ENCODE data around the gene SLC6A15. TPM values are rescaled to one million over a fixed set of nuclear protein-coding genes. Genes with fewer than 3 reads are reported as not detected.
A peak's percentile ranks its signal among the peaks of the same experiment; 100 is the strongest.

SLC6A15 gene
- total and polyA plus RNA-seq, 2 of the 8 experiments (the other 6 are each of a cell fraction or from before 2014, with no cell fraction given): 3.1 to 42.0 TPM

DNA sequence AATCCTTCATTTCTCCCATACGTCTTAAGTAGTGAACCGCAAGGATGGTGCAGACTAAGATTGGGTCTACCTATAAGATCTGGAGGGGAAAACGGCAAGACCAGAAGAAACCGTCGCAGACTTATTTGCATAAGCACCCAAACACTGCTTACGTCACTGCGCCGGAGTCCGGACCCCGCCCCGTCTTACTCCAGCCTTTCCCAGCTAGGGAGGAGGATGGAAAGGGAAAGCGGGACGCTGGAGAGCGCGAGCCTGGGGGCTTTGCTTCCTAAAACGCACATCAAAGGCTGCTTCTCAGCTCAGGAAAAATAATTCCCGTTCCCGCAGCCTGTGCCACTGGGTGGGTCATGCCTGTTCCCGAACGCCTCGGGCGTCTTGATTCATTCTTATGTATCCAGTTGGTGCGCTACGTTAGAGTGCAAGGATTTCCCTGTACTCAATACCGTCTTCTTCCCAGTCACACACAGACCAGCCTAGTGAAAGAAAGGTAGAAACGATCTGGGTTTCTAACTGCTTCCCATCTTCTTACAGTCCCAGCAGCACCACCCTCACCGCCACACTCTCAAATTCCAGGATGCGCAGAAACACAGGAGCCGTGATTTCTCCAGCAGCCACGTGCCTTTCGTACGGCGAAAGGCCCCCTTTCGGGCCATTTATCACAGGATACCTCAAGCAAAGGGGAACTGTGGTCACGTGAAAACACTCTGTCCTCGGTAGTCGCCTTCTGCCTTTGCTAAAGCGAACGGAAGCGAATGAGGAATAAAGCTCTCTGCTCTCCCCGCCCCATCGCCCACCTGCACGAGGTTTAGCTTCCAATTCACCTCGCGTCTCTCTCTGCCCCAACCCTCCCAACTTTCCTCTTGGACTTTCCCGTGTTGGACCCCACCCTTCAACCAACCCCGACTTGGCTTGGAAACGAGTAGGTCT is 1.1 kb downstream of the SLC6A15 start (continued):
- TF ChIP-seq, protein P1, sequence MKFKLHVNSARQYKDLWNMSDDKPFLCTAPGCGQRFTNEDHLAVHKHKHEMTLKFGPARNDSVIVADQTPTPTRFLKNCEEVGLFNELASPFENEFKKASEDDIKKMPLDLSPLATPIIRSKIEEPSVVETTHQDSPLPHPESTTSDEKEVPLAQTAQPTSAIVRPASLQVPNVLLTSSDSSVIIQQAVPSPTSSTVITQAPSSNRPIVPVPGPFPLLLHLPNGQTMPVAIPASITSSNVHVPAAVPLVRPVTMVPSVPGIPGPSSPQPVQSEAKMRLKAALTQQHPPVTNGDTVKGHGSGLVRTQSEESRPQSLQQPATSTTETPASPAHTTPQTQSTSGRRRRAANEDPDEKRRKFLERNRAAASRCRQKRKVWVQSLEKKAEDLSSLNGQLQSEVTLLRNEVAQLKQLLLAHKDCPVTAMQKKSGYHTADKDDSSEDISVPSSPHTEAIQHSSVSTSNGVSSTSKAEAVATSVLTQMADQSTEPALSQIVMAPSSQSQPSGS (IDR thresholded peaks at IDR 0.05; ENCODE audit: low read length): peak; percentile 53; the same call in 1 of the 2 replicates
- TF ChIP-seq RAD21 (IDR thresholded peaks at IDR 0.05 in 1 of 2, conservative IDR thresholded peaks at IDR 0.05 in 1 of 2; ENCODE audit: low read depth in 2 of 2, low read length in 2 of 2) (no peak), KDM5A (IDR thresholded peaks at IDR 0.05; ENCODE audit: low read length) (no peak), KDM4A (IDR thresholded peaks at IDR 0.05; ENCODE audit: low read depth, low read length, severe bottlenecking) (peak; percentile 52), HDAC6 (IDR thresholded peaks at IDR 0.05; ENCODE audit: low read depth, low read length) (no peak), CTCF (IDR thresholded peaks at IDR 0.05; ENCODE audit: control extremely low read depth in 1 of 3, insufficient read depth in 1 of 3, low read depth in 1 of 3, low read length in 3 of 3) (no peak), RXRA (IDR thresholded peaks at IDR 0.05; ENCODE audit: insufficient read depth, low read depth, low read length) (no peak), SAP30 (IDR thresholded peaks at IDR 0.05; ENCODE audit: insufficient read depth, insufficient replicate concordance, low read length) (no peak), SP1 (IDR thresholded peaks at IDR 0.05; ENCODE audit: low read depth, low read length) (no peak), NANOG (IDR thresholded peaks at IDR 0.05; ENCODE audit: insufficient read depth, low read depth, low read length, poor library complexity, severe bottlenecking) (no peak), TBP (IDR thresholded peaks at IDR 0.05; ENCODE audit: low read depth, low read length) (peak; percentile 27; the same call in 1 of the 2 replicates), RNF2 (IDR thresholded peaks at IDR 0.05; ENCODE audit: borderline replicate concordance, low read depth, low read length, missing control alignments, poor library complexity, severe bottlenecking) (no peak), TAF1 (IDR thresholded peaks at IDR 0.05; ENCODE audit: low read depth, low read length) (peak; percentile 48; the same call in 1 of the 2 replicates), CREB1 (IDR thresholded peaks at IDR 0.05) (peak; percentile 92), SP2 (IDR thresholded peaks at IDR 0.05; ENCODE audit: low read length) (no peak)
- TF ChIP-seq, protein P2, sequence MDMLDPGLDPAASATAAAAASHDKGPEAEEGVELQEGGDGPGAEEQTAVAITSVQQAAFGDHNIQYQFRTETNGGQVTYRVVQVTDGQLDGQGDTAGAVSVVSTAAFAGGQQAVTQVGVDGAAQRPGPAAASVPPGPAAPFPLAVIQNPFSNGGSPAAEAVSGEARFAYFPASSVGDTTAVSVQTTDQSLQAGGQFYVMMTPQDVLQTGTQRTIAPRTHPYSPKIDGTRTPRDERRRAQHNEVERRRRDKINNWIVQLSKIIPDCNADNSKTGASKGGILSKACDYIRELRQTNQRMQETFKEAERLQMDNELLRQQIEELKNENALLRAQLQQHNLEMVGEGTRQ (IDR thresholded peaks at IDR 0.05; ENCODE audit: low read length): peak; percentile 23; the same call in 1 of the 2 replicates
